A673 (cell line): ENCODE data around the gene IL10. TPM values are rescaled to one million over a fixed set of nuclear protein-coding genes. Genes with fewer than 3 reads are reported as not detected.

ENCODE experiments used
- Bru-seq: library from RNA; stranded (reverse); fragments of 400-500 nt; gene quantifications from one replicate; lab custom pipeline; 2021; lab: Mats Ljungman, UMichigan
- BruChase-seq, 2 experiments: library from RNA; stranded (reverse); fragments of 400-500 nt; gene quantifications; one replicate each; lab custom pipeline; 2021; lab: Mats Ljungman, UMichigan
- BruUV-seq: library from RNA; stranded (reverse); fragments of 400-500 nt; replicated peaks from 2 replicates; lab custom pipeline; 2021; lab: Mats Ljungman, UMichigan
- CTCF ChIA-PET: fragments of 300-600 bp; sonication (Branson Sonifier 250); formaldehyde crosslinking; loops from one replicate; lab custom pipeline; 2022; ENCODE audit warnings: antibody characterized with exemption; lab: Charles Lee
- POLR2A ChIA-PET: fragments of 300-600 bp; sonication (Branson Sonifier 250); formaldehyde crosslinking; loops from one replicate; lab custom pipeline; 2022; ENCODE audit warnings: antibody characterized with exemption; ENCODE audit not compliant: low non-redundant PET; lab: Charles Lee
- DNase-seq: peaks from one replicate; pipeline ENCODE4 v3.0.0-alpha.2; 2015; ENCODE audit warnings: low spot score
- H3K27ac ChIP-seq: fragments of 200-600 bp; sonication (generic); 2 replicates; pipeline ENCODE4 v1.5.1; 2016; ENCODE audit warnings: mixed run types, low read depth, mild to moderate bottlenecking, mixed read lengths, antibody characterized with exemption, low read length; ENCODE audit not compliant: poor library complexity, severe bottlenecking
- H3K27me3 ChIP-seq: fragments of 200-600 bp; sonication (generic); replicated peaks from 2 replicates; pipeline ENCODE4 v1.6.1; 2017; ENCODE audit warnings: mixed run types, low read depth, mild to moderate bottlenecking, mixed read lengths, antibody characterized with exemption, low read length; ENCODE audit not compliant: insufficient read depth, poor library complexity
- H3K36me3 ChIP-seq: fragments of 200-600 bp; sonication (generic); 2 replicates; pipeline ENCODE4 v1.6.1; 2016; ENCODE audit warnings: mixed run types, mild to moderate bottlenecking, mixed read lengths, antibody characterized with exemption, low read length; ENCODE audit not compliant: insufficient read depth, poor library complexity, severe bottlenecking
- H3K4me1 ChIP-seq: fragments of 200-600 bp; sonication (generic); 2 replicates; pipeline ENCODE4 v1.6.1; 2017; ENCODE audit warnings: mixed run types, mild to moderate bottlenecking, mixed read lengths, antibody characterized with exemption, low read length; ENCODE audit not compliant: insufficient read depth, poor library complexity, severe bottlenecking
- H3K4me3 ChIP-seq: fragments of 200-600 bp; sonication (generic); 2 replicates; pipeline ENCODE4 v1.5.1; 2016; ENCODE audit warnings: low read depth, mixed run types, mild to moderate bottlenecking, mixed read lengths, low read length; ENCODE audit not compliant: poor library complexity, severe bottlenecking
- H3K9me3 ChIP-seq: fragments of 200-600 bp; sonication (generic); 2 replicates; pipeline ENCODE4 v1.6.1; 2016; ENCODE audit warnings: mixed run types, low read depth, mild to moderate bottlenecking, mixed read lengths, antibody characterized with exemption, low read length; ENCODE audit not compliant: poor library complexity, severe bottlenecking
- CTCF ChIP-seq: fragments of 300-800, 200-600 bp; sonication (generic); conservative IDR thresholded peaks from 2 replicates; pipeline ENCODE4 v1.5.1; 2017; ENCODE audit warnings: low read depth, mild to moderate bottlenecking, antibody characterized with exemption, low read length, moderate library complexity, mixed read lengths
- EZH2 ChIP-seq: fragments of 200-600 bp; sonication (generic); IDR thresholded peaks from 2 replicates; pipeline ENCODE4 v1.6.1; 2017; ENCODE audit warnings: borderline replicate concordance, low read depth, mild to moderate bottlenecking, mixed read lengths, antibody characterized with exemption, low read length; ENCODE audit not compliant: poor library complexity, severe bottlenecking
- intact Hi-C: fragments of 100-400 bp; cut with micrococcal nuclease; formaldehyde crosslinking; loops from one replicate; pipeline ENCODE4 v1.10.0; 2022; ENCODE audit not compliant: unreplicated experiment
- long read RNA-seq: library from polyadenylated mRNA; stranded (forward); transcript quantifications from one replicate; pipeline ENCODE4 v2.0.0, GENCODE V29; 2022
- total RNA-seq: library from RNA; stranded (reverse); gene quantifications from 2 replicates; pipeline ENCODE4 v1.2.3, GENCODE V29; 2021

IL10 gene
- total RNA-seq, result not detected in 2 replicates
- not detected for Bru-seq, nascent RNA
- BruChase-seq, experiment 1, labeled RNA remaining after a 2-hour chase, result not detected
- BruChase-seq, experiment 2, labeled RNA remaining after a 6-hour chase, result not detected
- long read RNA-seq, result 0 reads

GRCh38 chr1:206772243-206772937 is at the start of gene IL10:
IL10 (minus strand) TSS chr1:206772494; CDS start chr1:206772435, 59 bp downstream.
- POLR2A ChIA-PET, result no interaction called here
- H3K4me1 ChIP-seq, result no peaks in the 10 kb centered on the region
- TF ChIP-seq CTCF, result no peak
- no peak for TF ChIP-seq EZH2
- no peaks in the 10 kb centered on the region for H3K9me3 ChIP-seq
- no TSS peak for BruUV-seq
- DNase-seq, result no peak
- no peaks in the 10 kb centered on the region for H3K36me3 ChIP-seq
- no peak within 1 kb of the TSS for H3K4me3 ChIP-seq
- H3K27ac ChIP-seq, result no peak within 1 kb of the TSS
- CTCF ChIA-PET, result no interaction called here
- peaks cover 4% of the 10 kb centered on the region for H3K27me3 ChIP-seq
- intact Hi-C loops, result no loop called here

GRCh38 chr1:206821493-206821892 is 49.2 kb upstream of the IL10 start:
- no peak for DNase-seq
- intact Hi-C loops, result no loop called here
- no peak overlapping the region for H3K27ac ChIP-seq
- no peak for TF ChIP-seq CTCF
- no peak for TF ChIP-seq EZH2
- no TSS peak for BruUV-seq
- H3K4me1 ChIP-seq, result no peaks in the 10 kb centered on the region
- H3K36me3 ChIP-seq, result no peaks in the 10 kb centered on the region
- CTCF ChIA-PET, result no interaction called here
- no peaks in the 10 kb centered on the region for H3K27me3 ChIP-seq
- H3K9me3 ChIP-seq, result no peaks in the 10 kb centered on the region
- POLR2A ChIA-PET, result no interaction called here
- H3K4me3 ChIP-seq, result no peak overlapping the region

- Histone ChIP-seq H3K27me3 (no peaks in the 10 kb centered on the region), H3K9me3 (peaks cover 4% of the 10 kb centered on the region), H3K36me3 (no peaks in the 10 kb centered on the region), H3K4me3 (no peak overlapping the region), H3K27ac (no peak overlapping the region), H3K4me1 (no peaks in the 10 kb centered on the region)
- BruUV-seq, result no TSS peak
- no peak for TF ChIP-seq CTCF
- no peak for TF ChIP-seq EZH2
- ChIA-PET POLR2A (no interaction called here), CTCF (interaction anchor here (0.7 kb wide), 1 partner anchor 785 kb away, joined by 3 read pairs; no protein-coding TSS in a partner anchor)
- no peak for DNase-seq
- intact Hi-C loops, result no loop called here
These were observed 44.3 kb upstream of the IL10 start for GRCh38 chr1:206816390-206817287.
